NB4 (cell line): Measurements from ENCODE around the gene GNB1.

Source experiments
- CTCF ChIP-seq: IDR thresholded peaks from one replicate; pipeline ENCODE4 v1.5.1; 2012; ENCODE audit warnings: low read depth, low read length
- MYC ChIP-seq: IDR thresholded peaks from 2 replicates; pipeline ENCODE4 v1.6.1; 2011; ENCODE audit warnings: low read depth, low read length
- POLR2A ChIP-seq: IDR thresholded peaks from 2 replicates; pipeline ENCODE4 v1.6.1; 2011; ENCODE audit warnings: mild to moderate bottlenecking; ENCODE audit not compliant: insufficient read length; ENCODE audit errors: extremely low read depth

DNA sequence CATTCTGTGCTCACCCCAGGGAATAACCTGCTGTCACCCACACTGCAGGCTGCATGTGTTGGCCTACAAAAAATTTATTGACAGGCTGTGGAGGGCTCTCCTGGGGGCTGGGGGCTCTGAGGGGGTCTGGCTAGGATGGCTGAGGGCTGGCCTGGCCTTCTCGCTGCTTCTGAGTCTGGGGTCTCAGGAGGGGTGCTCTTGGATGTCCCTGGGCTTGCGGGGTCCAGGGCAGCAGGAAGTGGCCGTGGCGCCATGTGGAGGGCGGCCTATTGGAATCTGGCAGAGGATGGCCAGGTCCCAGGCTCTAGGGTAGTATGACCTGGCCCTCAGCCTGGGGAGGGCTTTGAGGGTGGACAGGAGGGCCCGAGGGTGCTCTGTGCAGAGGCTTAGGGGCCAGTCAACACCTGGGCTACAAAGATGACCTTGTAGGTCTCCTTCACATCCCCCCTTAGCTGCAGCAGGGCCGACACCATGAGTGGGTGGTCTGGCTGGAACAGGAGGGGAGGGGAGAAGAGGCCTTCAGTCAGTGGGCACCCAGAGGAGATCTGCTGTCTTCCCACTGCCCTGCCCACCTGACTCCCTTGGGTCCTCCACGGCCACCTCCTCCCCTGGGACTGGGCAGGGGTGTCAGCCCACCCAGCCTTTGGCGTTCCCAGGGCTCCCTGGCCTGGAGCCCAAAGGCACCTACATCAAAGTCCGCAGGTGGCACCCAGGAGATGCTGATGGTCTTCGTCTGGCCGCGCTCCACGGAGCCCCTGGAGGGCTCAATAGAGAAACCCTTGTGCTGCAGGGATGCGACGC, 31.2 kb upstream of the GNB1 start:
- no peak for TF ChIP-seq POLR2A
- TF ChIP-seq CTCF, result no peak
- no peak for TF ChIP-seq MYC
